Ovary (tissue), 3 donors: ENCODE measurements around the gene TOP1.

ENCODE experiments used
- CTCF ChIP-seq, 3 donors: fragments of 450-650 bp in 2 of 3; fragments of 200-600 bp in 1 of 3; IDR thresholded peaks; one replicate each; pipeline versions ENCODE4 v1.5.1 to v1.8.0; 2016 to 2022; ENCODE audit warnings: antibody characterized with exemption in 3 of 3, mild to moderate bottlenecking in 1 of 3
- EP300 ChIP-seq: sonication (generic); formaldehyde crosslinking; IDR thresholded peaks from one replicate; pipeline ENCODE4 v1.6.1; 2017; ENCODE audit warnings: antibody characterized with exemption
- POLR2A ChIP-seq: fragments of 450-650 bp; IDR thresholded peaks from one replicate; pipeline ENCODE4 v1.6.1; 2017; ENCODE audit warnings: antibody characterized with exemption, mild to moderate bottlenecking, moderate library complexity
- donor health status: DM: no; HTN: no; CAD: no.

GRCh38 chr20:40986774-40987173 lies 41.8 kb upstream of the TOP1 start:
- no peak for TF ChIP-seq CTCF (IDR thresholded peaks at IDR 0.05)
- TF ChIP-seq POLR2A = no peak
- TF ChIP-seq EP300 = no peak
